Transverse colon (tissue), 4 donors: ENCODE measurements around the gene GLOD4. TPM values are rescaled to one million over a fixed set of nuclear protein-coding genes. Genes with fewer than 3 reads are reported as not detected.

ENCODE experiments used
- DNase-seq: peaks from one replicate; pipeline ENCODE4 v3.0.0-alpha.2; 2019
- H3K27ac ChIP-seq, 4 donors: fragments of 200-600 bp; sonication (generic); 2 replicates each; pipeline ENCODE4 v1.5.1; 2016 to 2018; ENCODE audit warnings: inconsistent platforms in 4 of 4
- H3K27me3 ChIP-seq: fragments of 200-600 bp; sonication (generic); 2 replicates; pipeline ENCODE4 v1.5.1; 2017; ENCODE audit warnings: inconsistent platforms
- H3K36me3 ChIP-seq, 4 donors: fragments of 200-600 bp; sonication (generic); 2 replicates each; pipeline ENCODE4 v1.5.1; 2017 to 2019; ENCODE audit warnings: inconsistent platforms in 4 of 4
- H3K4me1 ChIP-seq, 4 donors: fragments of 200-600 bp; sonication (generic); 2 replicates each; pipeline ENCODE4 v1.5.1; 2017 to 2020; ENCODE audit warnings: inconsistent platforms in 4 of 4
- H3K4me3 ChIP-seq, 4 donors: fragments of 200-600 bp; sonication (generic); 1 replicate in 1 of 4; 2 replicates in 3 of 4; pipeline versions ENCODE4 v1.5.1 to v1.6.1; 2017 to 2019; ENCODE audit warnings: inconsistent platforms in 4 of 4
- H3K9me3 ChIP-seq, 2 donors: fragments of 200-600 bp; sonication (generic); 2 replicates each; pipeline ENCODE4 v1.5.1; 2017 to 2019; ENCODE audit warnings: inconsistent platforms in 2 of 2
- CTCF ChIP-seq, 5 experiments: fragments of 200-600 bp in 3 of 5; fragments of 450-650 bp in 2 of 5; sonication (generic) in 3 of 5; IDR thresholded peaks; 1 replicate in 2 of 5; 2 replicates in 3 of 5; pipeline ENCODE4 v1.5.1; 2016 to 2017; ENCODE audit warnings: antibody characterized with exemption in 5 of 5, inconsistent platforms in 3 of 5, mild to moderate bottlenecking in 2 of 5, moderate library complexity in 1 of 5
- EP300 ChIP-seq: sonication (generic); formaldehyde crosslinking; IDR thresholded peaks from one replicate; pipeline ENCODE4 v1.6.1; 2017; ENCODE audit warnings: antibody characterized with exemption, low read depth
- POLR2A ChIP-seq: fragments of 450-650 bp; IDR thresholded peaks from one replicate; pipeline ENCODE4 v1.6.1; 2016; ENCODE audit warnings: antibody characterized with exemption, mild to moderate bottlenecking, moderate library complexity
- POLR2AphosphoS5 ChIP-seq, 3 donors: sonication (generic); formaldehyde crosslinking; IDR thresholded peaks; one replicate each; pipeline ENCODE4 v1.6.1; 2016; ENCODE audit warnings: antibody characterized with exemption in 3 of 3
- WGBS, 2 donors: methylation state at CpG; one replicate each; pipeline ENCODE4 v1.1.5; 2018; ENCODE audit warnings: low coverage in 1 of 2; 5-methylcytosine and 5-hydroxymethylcytosine counted together
- in situ Hi-C, 4 donors: fragments of 200-750 bp; cut with MboI; loops; one replicate each; pipeline versions ENCODE4 v1.15.0 to v1.15.1; 2017; ENCODE audit warnings: low sequenced_read_pairs in 3 of 4, low pct_ligation_motif_present in 1 of 4, low pct_unique_long_range_greater_than_20kb in 1 of 4
- intact Hi-C: fragments of 100-400 bp; cut with DNase I; formaldehyde crosslinking; loops from one replicate; pipeline ENCODE4 v1.15.1; 2023; ENCODE audit warnings: low total_unique reads
- total RNA-seq, 4 donors: library from RNA; depleted of rRNA; stranded (reverse); fragments of >200 nt; gene quantifications; one replicate each; pipeline ENCODE4 v1.1.0, GENCODE V29; 2016

The GLOD4 gene
- total RNA-seq, 4 donors from 2014 or later, result 65.5 to 124 (median 73.7) TPM

DNA sequence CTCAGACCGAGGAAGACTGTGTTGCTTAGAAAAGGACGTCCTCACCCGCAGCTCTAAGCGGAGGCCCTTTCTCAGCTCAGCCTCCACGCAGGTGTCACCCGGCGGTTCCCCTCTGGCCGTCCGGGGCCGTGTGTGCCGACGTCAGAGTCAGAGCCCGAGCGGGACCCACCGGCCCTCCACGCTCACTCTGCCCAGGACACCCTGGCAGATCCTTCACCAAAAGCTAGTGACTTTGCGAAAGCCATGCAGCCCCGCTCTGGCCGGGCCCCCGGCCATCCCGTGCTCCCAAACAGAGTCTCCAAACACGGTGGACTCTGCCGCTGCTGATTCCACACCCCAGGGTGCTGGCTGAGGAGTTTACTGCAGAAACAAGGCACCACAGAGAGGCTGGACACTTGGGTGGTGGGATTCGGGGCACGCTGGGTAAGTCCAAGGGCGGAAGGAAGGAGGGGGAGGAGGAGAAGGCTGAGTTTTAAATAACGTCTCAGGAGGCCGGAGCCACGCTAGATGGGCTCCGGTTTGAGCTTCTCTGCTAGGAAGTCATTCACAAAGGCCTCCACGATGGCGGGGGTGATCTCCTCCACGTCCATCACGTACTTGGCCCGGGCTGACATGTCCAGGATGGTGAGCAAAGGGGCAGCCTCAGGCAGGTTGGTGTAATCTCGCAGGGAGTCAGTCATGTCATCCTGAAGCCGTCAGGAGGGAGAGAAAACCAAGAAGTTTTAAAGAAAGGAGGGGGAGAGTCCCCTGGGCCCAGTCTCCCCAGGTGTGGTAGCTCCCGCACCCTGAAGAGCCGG is 18.6 kb upstream of the GLOD4 start:
- no peaks in the 10 kb centered on the region for H3K36me3 ChIP-seq
- WGBS, 2 donors, result 79 to 82% methylated on average over 8 to 39 of the region's 39 CpGs
- no peak overlapping the region for H3K27ac ChIP-seq
- TF ChIP-seq POLR2AphosphoS5 (IDR thresholded peaks at IDR 0.05) (no peak), POLR2A (no peak)
- no peak for DNase-seq
- in situ Hi-C loops, result no loop called here
- H3K27me3 ChIP-seq, result no peaks in the 10 kb centered on the region
- H3K4me1 ChIP-seq, result no peaks in the 10 kb centered on the region
- H3K4me3 ChIP-seq, result no peak overlapping the region
- H3K9me3 ChIP-seq, result no peaks in the 10 kb centered on the region
- intact Hi-C loops, result no loop called here

- no peak for DNase-seq
- H3K27me3 ChIP-seq, result no peaks in the 10 kb centered on the region
- in situ Hi-C loops, result loop anchor here in 2 of 4 donors (10.0 kb wide), 1 partner anchor 186 kb away; no protein-coding TSS in a partner anchor
- H3K4me1 ChIP-seq, result peaks cover 0 to 13% (median 9%) of the 10 kb centered on the region in 4 donors
- no peak overlapping the region for H3K27ac ChIP-seq
- WGBS, 2 donors, result 79% methylated on average over 11 of the region's 11 CpGs; no CpG with 5 or more reads in 1 of the 2 donors
- intact Hi-C loops, result no loop called here
- no peaks in the 10 kb centered on the region for H3K9me3 ChIP-seq
- H3K4me3 ChIP-seq, result no peak overlapping the region
- TF ChIP-seq CTCF (IDR thresholded peaks at IDR 0.05) (no peak), EP300 (no peak), POLR2A (no peak), POLR2AphosphoS5 (IDR thresholded peaks at IDR 0.05) (no peak)
- no peaks in the 10 kb centered on the region for H3K36me3 ChIP-seq
Measured at GRCh38 chr17:799261-799660, 17.2 kb upstream of the GLOD4 start.

GRCh38 chr17:798246-798645 is 16.2 kb upstream of the GLOD4 start:
- 62 to 82% methylated on average over 9 to 11 of the region's 11 CpGs for WGBS, 2 donors
- no peaks in the 10 kb centered on the region for H3K36me3 ChIP-seq
- no peaks in the 10 kb centered on the region for H3K27me3 ChIP-seq
- H3K27ac ChIP-seq, result no peak overlapping the region
- in situ Hi-C loops, result loop anchor here in 2 of 4 donors (10.0 kb wide), 1 partner anchor 187 kb away; no protein-coding TSS in a partner anchor
- intact Hi-C loops, result no loop called here
- no peak overlapping the region for H3K4me3 ChIP-seq
- DNase-seq, result no peak
- no peaks in the 10 kb centered on the region for H3K9me3 ChIP-seq
- peaks cover 0 to 13% (median 9%) of the 10 kb centered on the region in 4 donors for H3K4me1 ChIP-seq
- TF ChIP-seq POLR2A (no peak), EP300 (no peak), POLR2AphosphoS5 (IDR thresholded peaks at IDR 0.05) (no peak), CTCF (IDR thresholded peaks at IDR 0.05) (no peak)

DNA sequence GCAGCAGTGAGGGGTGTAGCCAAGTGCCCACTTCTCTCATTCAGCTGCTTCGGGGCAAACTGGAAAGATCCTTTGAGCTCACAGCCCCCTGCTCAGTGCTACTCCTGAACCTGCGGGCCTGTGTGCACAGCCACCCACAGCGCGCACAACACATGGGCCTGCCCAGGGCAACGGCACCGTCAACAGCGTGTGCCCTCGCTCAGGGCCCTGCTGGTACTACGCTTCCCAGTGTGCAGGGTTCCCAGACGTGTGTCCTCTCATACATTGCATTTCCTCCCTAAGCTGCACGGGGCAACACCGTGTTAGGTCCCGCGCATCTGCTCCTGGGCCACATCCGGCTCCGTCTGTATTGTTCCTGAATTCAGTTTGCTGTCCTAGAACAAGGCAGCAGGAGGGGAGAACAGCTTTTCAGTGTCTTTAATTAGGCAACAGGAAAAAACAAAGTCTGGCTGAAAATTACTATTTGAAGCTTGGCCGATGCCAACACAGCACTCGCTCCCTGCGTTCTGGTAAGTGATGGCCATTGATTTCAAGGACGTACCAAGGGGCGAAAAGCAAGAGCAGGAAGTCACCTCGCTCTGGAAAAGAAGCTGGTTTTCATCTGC is 15.3 kb upstream of the GLOD4 start:
- intact Hi-C loops, result no loop called here
- no peak for TF ChIP-seq POLR2AphosphoS5 (IDR thresholded peaks at IDR 0.05)
- Histone ChIP-seq H3K4me3 (no peak overlapping the region), H3K36me3 (peaks cover 0 to 4% (median 0%) of the 10 kb centered on the region in 4 donors), H3K27ac (peak overlapping the region in 1 of 4 donors; percentile 37), H3K4me1 (peaks cover 0 to 13% (median 9%) of the 10 kb centered on the region in 4 donors), H3K9me3 (no peaks in the 10 kb centered on the region), H3K27me3 (no peaks in the 10 kb centered on the region)
- WGBS, 2 donors, result 92 to 94% methylated on average over 9 to 22 of the region's 22 CpGs
- no peak for DNase-seq
- in situ Hi-C loops, result loop anchor here in 2 of 4 donors (10.0 kb wide), 1 partner anchor 187 kb away; no protein-coding TSS in a partner anchor

DNA sequence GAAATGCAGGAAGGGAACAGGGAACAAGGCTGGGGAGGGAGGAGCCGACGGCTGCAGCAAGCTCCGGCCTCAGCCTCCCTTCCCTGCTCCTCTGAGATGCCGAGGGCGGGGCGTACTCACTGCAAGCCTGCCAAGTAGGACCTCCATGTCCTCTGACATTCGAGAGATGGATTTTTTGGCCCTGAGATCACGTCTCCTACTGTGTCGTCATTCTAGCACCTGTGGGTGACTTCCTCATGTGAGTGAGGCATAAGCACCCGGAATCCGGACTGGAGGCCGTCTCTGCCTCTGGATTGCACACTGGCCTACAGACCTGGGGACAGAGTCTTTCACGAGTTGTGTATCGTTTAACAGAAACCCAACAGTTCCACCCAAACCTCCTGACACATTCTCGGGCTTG is 14.5 kb upstream of the GLOD4 start:
- no peak for DNase-seq
- Histone ChIP-seq H3K9me3 (no peaks in the 10 kb centered on the region), H3K4me1 (peaks cover 0 to 13% (median 9%) of the 10 kb centered on the region in 4 donors), H3K36me3 (peaks cover 0 to 6% (median 3%) of the 10 kb centered on the region in 4 donors), H3K27ac (peak overlapping the region in 1 of 4 donors; percentile 37), H3K4me3 (no peak overlapping the region), H3K27me3 (no peaks in the 10 kb centered on the region)
- in situ Hi-C loops (loop anchor here in 2 of 4 donors (10.0 kb wide), 1 partner anchor 188 kb away; no protein-coding TSS in a partner anchor), intact Hi-C loops (no loop called here)
- WGBS, 2 donors, result 85 to 100% methylated on average over 2 to 15 of the region's 15 CpGs
- no peak for TF ChIP-seq POLR2A
- TF ChIP-seq CTCF (IDR thresholded peaks at IDR 0.05), result no peak
- TF ChIP-seq POLR2AphosphoS5 (IDR thresholded peaks at IDR 0.05), result no peak
- no peak for TF ChIP-seq EP300
